Left ventricle myocardium inferior (tissue), 1 donor: Measurements from ENCODE around the gene LRTM2. TPM values are rescaled to one million over a fixed set of nuclear protein-coding genes. Genes with fewer than 3 reads are reported as not detected.

Experiments
- DNase-seq: peaks from one replicate; pipeline ENCODE4 v3.0.0-alpha.2; 2020
- H3K27ac ChIP-seq: fragments of 200-600 bp; replicated peaks from 2 replicates; pipeline ENCODE4 v1.8.0; 2021
- H3K27me3 ChIP-seq: fragments of 200-600 bp; 2 replicates; pipeline ENCODE4 v1.8.0; 2021; ENCODE audit warnings: low read depth
- H3K36me3 ChIP-seq: fragments of 200-600 bp; 2 replicates; pipeline ENCODE4 v1.8.0; 2021
- H3K4me1 ChIP-seq: fragments of 200-600 bp; 2 replicates; pipeline ENCODE4 v1.8.0; 2021
- H3K4me3 ChIP-seq: fragments of 200-600 bp; 2 replicates; pipeline ENCODE4 v1.8.0; 2021; ENCODE audit warnings: mild to moderate bottlenecking, moderate library complexity
- H3K9me3 ChIP-seq: fragments of 200-600 bp; replicated peaks from 2 replicates; pipeline ENCODE4 v1.8.0; 2021
- CTCF ChIP-seq: fragments of 200-600 bp; IDR thresholded peaks from 2 replicates; pipeline ENCODE4 v1.8.0; 2021; ENCODE audit warnings: antibody characterized with exemption, mild to moderate bottlenecking, borderline replicate concordance
- intact Hi-C: fragments of 100-400 bp; cut with micrococcal nuclease; formaldehyde crosslinking; loops from one replicate; pipeline ENCODE4 v1.11.0; 2022
- total RNA-seq: library from RNA; stranded (reverse); fragmentation: NEBNext Ultra II Directional; extraction: Animal tissue kit (Norgen Biotek cat#: 25700); gene quantifications from one replicate; pipeline ENCODE4 v1.2.1, GENCODE V29; 2021
- donor health status: DM: no; HTN: yes; CAD: no; lungs with severe emphysema.

LRTM2 gene
- total RNA-seq, 1 donor from 2014 or later: not detected

- H3K4me3 ChIP-seq: no peak overlapping the region
- intact Hi-C loops: no loop called here
- H3K4me1 ChIP-seq: peaks cover 34% of the 10 kb centered on the region
- no peaks in the 10 kb centered on the region for H3K27me3 ChIP-seq
- H3K27ac ChIP-seq: peak overlapping the region; percentile 65
- no peaks in the 10 kb centered on the region for H3K9me3 ChIP-seq
- TF ChIP-seq CTCF: no peak
- peak; percentile 87 for DNase-seq
- H3K36me3 ChIP-seq: no peaks in the 10 kb centered on the region
These were observed 15.6 kb upstream of the LRTM2 start for GRCh38 chr12:1804545-1805332.

DNA sequence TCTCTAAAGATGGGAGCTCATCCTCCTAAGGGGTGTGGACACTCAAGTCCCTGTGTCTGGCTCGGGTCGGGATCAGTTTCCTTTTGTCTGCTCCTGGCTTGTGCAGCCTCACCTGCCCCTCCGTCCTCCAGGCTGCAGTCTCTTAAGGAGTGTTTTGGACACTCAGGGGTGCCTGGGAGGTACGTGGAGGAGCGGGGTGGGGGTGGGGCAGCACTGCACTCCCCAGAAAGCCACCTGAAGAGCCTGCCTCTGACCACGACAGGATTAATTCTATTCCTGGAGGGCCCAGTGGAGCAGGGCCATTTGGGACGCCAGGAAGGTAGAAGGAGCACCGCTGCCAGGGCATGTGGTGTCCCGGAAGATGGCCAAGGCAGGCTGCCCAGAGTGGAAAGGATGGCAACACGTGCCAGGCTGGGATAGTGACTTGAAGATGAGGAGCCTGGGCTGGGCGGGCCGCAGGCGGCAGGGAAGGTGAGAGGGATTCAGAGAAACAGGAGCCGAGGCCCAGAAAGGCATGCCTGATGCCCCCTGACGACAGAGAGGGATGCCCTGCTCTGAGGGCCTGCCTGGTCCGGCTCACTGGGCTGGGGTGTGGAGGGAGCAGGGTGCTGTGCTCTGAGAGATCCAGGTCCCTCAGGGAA lies 14.8 kb upstream of the LRTM2 start:
- H3K27ac ChIP-seq: peak overlapping the region; percentile 65

GRCh38 chr12:1806301-1807086 lies 13.9 kb upstream of the LRTM2 start:
- H3K27ac ChIP-seq: peak overlapping the region; percentile 65
- H3K9me3 ChIP-seq: no peaks in the 10 kb centered on the region
- no peak overlapping the region for H3K4me3 ChIP-seq
- H3K36me3 ChIP-seq: no peaks in the 10 kb centered on the region
- H3K27me3 ChIP-seq: peaks cover 8% of the 10 kb centered on the region
- peak; percentile 7 for DNase-seq
- intact Hi-C loops: no loop called here
- peaks cover 34% of the 10 kb centered on the region for H3K4me1 ChIP-seq
- TF ChIP-seq CTCF: no peak

More for the DNA sequence above, 14.8 kb upstream of the LRTM2 start:
- H3K4me3 ChIP-seq: no peak overlapping the region
- H3K27me3 ChIP-seq: peaks cover under 1% of the 10 kb centered on the region
- peaks cover 34% of the 10 kb centered on the region for H3K4me1 ChIP-seq
- H3K36me3 ChIP-seq: no peaks in the 10 kb centered on the region
- H3K9me3 ChIP-seq: no peaks in the 10 kb centered on the region
- intact Hi-C loops: no loop called here
- peak; percentile 60 for DNase-seq
- no peak for TF ChIP-seq CTCF

- TF ChIP-seq CTCF: no peak
- Histone ChIP-seq H3K27me3 (peaks cover 10% of the 10 kb centered on the region), H3K36me3 (no peaks in the 10 kb centered on the region), H3K4me1 (peaks cover 34% of the 10 kb centered on the region), H3K27ac (no peak overlapping the region), H3K4me3 (no peak overlapping the region), H3K9me3 (no peaks in the 10 kb centered on the region)
- DNase-seq: peak; percentile 7
- intact Hi-C loops: no loop called here
These were observed 13.1 kb upstream of the LRTM2 start for GRCh38 chr12:1807087-1807860.
